ENCODE measurements around the gene RAI1.

Gene RAI1

DNA sequence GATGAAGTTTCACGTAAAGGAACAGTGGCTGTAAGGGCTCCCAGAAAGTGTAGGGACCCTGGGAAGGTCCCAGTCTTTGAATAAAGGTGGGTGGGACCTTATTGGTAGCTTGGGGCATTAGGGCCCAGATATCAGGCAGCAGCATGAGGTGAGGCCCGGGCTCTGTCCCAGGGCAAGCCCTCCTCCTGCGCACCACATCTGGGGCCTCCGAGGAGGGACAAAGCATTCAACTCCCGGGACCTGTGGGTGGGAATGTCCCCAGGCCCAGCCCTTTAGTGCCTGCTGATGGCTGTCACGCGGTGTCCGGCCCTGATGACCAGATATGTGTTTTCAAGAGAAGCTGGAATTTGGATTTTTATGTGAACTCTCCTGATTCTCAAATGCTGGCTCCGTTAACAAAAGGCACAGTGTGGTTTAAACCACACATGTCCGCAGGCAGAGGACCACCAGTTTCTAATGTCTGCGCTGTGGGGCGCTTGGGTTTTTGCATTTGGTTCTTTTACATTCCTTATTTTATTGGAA lies 30.4 kb downstream of the RAI1 start:
- peak overlapping the region; percentile 76 for H3K27ac ChIP-seq
- TF ChIP-seq, protein P1, sequence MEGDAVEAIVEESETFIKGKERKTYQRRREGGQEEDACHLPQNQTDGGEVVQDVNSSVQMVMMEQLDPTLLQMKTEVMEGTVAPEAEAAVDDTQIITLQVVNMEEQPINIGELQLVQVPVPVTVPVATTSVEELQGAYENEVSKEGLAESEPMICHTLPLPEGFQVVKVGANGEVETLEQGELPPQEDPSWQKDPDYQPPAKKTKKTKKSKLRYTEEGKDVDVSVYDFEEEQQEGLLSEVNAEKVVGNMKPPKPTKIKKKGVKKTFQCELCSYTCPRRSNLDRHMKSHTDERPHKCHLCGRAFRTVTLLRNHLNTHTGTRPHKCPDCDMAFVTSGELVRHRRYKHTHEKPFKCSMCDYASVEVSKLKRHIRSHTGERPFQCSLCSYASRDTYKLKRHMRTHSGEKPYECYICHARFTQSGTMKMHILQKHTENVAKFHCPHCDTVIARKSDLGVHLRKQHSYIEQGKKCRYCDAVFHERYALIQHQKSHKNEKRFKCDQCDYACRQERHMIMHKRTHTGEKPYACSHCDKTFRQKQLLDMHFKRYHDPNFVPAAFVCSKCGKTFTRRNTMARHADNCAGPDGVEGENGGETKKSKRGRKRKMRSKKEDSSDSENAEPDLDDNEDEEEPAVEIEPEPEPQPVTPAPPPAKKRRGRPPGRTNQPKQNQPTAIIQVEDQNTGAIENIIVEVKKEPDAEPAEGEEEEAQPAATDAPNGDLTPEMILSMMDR (conservative IDR thresholded peaks at IDR 0.05), result no peak

DNA sequence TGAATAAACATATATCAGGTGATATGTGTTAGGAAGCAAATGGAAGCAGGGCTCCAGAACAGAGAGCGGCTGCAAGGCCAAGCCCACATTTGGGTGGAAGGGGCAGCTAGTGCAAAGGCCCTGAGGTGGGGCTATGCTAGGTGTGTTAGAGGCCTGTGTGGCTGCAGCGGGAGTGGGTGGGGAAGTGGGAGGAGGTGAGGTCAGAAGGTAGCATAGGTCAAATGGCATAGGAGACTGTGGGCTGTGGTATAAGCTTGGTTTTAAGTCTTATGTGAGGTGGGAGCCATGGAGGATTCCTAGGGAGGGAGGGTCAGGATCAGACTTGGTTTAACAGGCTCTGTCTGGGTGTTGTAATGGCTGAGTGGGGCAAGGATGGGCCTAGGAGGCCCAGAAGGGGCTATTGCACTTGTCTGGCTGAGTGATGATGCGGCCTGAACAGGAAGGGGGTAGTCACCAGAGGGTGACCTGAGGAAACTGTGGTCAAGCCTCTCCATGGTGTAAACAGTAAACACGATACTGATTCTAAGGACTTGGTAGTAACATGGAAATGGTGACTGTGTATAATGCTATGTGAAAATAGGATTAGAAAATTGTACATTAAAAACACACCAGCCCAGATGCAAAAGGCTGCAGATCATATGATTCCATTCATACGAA lies 31.1 kb downstream of the RAI1 start:
- TF ChIP-seq, protein P1 (conservative IDR thresholded peaks at IDR 0.05), result no peak
- TF ChIP-seq ZFX (IDR thresholded peaks at IDR 0.05), result no peak
- H3K27ac ChIP-seq, result peak overlapping the region; percentile 5; the same call in 1 of the 2 replicates

DNA sequence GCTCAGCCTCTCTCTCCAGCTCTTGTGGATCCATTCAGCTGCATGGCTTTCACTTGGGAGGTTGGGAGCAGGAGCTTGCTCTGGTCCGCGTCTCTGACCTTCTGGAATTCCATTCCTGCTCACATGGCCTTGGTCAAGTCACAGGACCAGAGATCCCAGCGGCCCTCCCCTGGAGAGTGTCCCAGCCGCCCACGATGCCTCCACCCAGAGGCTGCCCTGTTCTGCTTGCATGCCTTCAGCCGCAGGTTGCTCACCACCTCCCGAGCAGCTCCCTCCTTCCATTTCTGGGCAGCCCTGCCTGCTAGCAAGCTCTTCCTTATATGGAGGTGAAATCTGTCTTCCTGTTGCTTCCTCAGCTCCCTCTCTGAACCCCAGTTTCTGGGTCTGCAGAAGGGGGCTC lies 32.6 kb downstream of the RAI1 start:
- H3K27ac ChIP-seq, result peak overlapping the region; percentile 47
- no peak for TF ChIP-seq ZFX (IDR thresholded peaks at IDR 0.05)
- TF ChIP-seq, protein P1 (conservative IDR thresholded peaks at IDR 0.05), result no peak

DNA sequence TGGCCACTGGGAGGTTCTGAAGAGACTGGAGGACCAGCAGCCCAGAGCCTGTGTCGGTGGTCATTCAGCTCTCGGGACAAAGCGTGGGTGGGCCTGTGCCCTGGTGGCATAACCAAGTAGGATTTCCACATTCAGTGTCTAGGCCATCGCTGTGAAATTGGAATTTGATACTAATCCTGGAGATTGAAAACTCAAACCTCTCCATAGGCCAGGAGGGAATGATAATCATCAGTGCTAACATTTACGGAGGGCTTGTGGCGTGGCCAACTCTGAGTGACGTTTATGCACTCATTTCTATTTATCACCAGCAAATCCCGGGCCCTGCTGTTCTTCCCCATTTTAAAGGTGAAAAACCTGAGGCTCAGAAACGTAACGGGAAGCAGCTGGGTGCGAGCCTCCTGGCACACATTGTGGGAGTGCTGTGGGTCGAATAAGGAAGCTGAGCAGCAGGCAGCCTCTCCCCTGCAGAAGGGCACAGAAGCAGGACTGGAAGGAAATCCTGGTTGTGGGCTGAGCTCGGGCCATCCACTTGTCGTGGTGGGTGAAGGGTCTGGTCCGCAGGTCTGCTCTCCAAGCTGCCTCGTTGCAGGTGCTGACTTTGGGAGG lies 33.1 kb downstream of the RAI1 start:
- H3K27ac ChIP-seq, result peak overlapping the region; percentile 47
- TF ChIP-seq, protein P1 (conservative IDR thresholded peaks at IDR 0.05), result no peak
- no peak for TF ChIP-seq ZFX (IDR thresholded peaks at IDR 0.05)

DNA sequence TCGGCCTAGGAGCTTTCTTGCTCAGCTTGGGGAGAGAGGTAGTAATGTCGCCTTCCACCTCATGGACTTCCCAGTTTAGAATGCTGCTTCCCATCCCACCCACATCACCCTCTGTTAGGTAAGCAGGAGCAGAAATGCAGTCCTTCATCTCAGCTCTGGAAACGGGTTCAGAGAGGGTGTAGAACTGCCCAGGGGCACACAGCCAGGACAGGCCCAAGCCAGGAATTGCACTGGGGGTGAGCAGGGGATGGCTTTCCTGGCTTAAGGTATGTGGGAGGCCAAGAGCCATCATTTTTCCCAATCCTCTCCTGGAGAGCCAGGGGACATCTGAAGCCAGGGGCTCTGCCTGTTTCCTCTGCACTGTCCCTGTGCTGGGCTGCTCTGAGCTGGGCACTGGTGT lies 33.6 kb downstream of the RAI1 start:
- peak overlapping the region; percentile 47 for H3K27ac ChIP-seq
- TF ChIP-seq, protein P1 (conservative IDR thresholded peaks at IDR 0.05), result no peak
- TF ChIP-seq ZFX (IDR thresholded peaks at IDR 0.05), result no peak

DNA sequence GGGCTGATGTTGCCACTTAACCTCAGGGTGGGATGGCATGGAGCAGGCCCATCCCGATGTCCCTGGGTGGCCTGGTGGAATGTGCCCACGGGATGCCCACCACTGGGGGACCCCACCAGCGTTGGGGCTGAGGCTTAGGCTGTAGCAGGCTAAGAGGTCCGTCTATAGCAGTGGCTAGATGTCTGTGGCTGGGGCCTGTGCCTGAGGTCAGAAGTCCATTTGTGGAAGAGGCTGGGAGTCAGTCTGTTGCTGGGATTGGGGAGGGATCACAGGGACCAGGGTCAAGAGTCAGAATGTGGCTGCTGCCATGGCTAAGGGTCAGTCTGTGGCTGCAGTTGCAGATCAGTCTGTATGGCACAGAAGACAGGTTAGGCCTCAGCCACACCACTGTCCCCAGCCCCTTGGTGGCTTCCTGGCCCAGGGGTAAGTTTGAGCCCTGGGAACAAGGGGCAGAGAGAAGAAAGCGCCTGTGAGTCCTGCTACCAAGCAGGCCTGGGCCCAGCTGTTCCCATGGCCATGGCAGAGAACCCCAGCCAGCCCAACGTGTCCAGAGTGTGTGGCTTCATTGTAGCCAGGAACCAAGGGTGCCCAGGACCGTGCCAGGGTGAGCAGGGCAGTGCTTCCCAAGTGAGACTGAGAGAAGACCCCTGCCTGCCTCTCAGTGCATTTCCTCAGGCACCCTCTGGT lies 35.7 kb downstream of the RAI1 start:
- no peak overlapping the region for H3K27ac ChIP-seq

More for the DNA sequence above, 35.7 kb downstream of the RAI1 start:
- TF ChIP-seq, protein P1 (conservative IDR thresholded peaks at IDR 0.05), result no peak
- no peak for TF ChIP-seq ZFX (IDR thresholded peaks at IDR 0.05)

All from C4-2B (cell line).